H1 (cell line): ENCODE results near the gene CTPS2. TPM values are rescaled to one million over a fixed set of nuclear protein-coding genes. Genes with fewer than 3 reads are reported as not detected.

Experiments used
- CTCF ChIA-PET: fragments of 300-600 bp; sonication (Branson Sonifier 250); formaldehyde crosslinking; loops from one replicate; lab custom pipeline; 2021; ENCODE audit not compliant: partially characterized antibody; lab: Charles Lee
- POLR2A ChIA-PET: fragments of 300-600 bp; sonication (Branson Sonifier 250); formaldehyde crosslinking; loops from one replicate; lab custom pipeline; 2021; ENCODE audit warnings: inconsistent platforms; ENCODE audit not compliant: partially characterized antibody; lab: Charles Lee
- DNase-seq, 2 experiments: peaks; one replicate each; pipeline versions ENCODE4 v3.0.0 to v3.0.0-alpha.2; 2010 to 2022; ENCODE audit warnings: low spot score in 2 of 2, low read depth in 1 of 2, mixed read lengths in 1 of 2
- FAIRE-seq: peaks from 2 replicates; lab custom pipeline; 2011; peaks lifted over from hg19 to GRCh38; lab: Jason Lieb, UNC
- H2AFZ ChIP-seq: 2 replicates; pipeline ENCODE4 v1.8.1; 2012; ENCODE audit warnings: low read length, inconsistent platforms
- H2AK5ac ChIP-seq: 2 replicates; pipeline ENCODE4 v1.6.1; 2013; ENCODE audit warnings: low read depth, low read length
- H2BK120ac ChIP-seq: replicated peaks from 2 replicates; pipeline ENCODE3; 2013; ENCODE audit warnings: low read depth, low read length, inconsistent platforms
- H2BK12ac ChIP-seq: 2 replicates; pipeline ENCODE4 v1.6.1; 2013; ENCODE audit warnings: low read depth, low read length
- H2BK15ac ChIP-seq: 2 replicates; pipeline ENCODE4 v1.6.1; 2013; ENCODE audit warnings: low read length
- H2BK20ac ChIP-seq: 2 replicates; pipeline ENCODE4 v1.6.1; 2013; ENCODE audit warnings: low read length
- H2BK5ac ChIP-seq: 2 replicates; pipeline ENCODE4 v1.6.1; 2013; ENCODE audit warnings: low read depth, low read length
- H3K14ac ChIP-seq: 2 replicates; pipeline ENCODE4 v1.6.1; 2013; ENCODE audit warnings: inconsistent platforms; ENCODE audit not compliant: insufficient read length
- H3K18ac ChIP-seq: 2 replicates; pipeline ENCODE4 v1.6.1; 2013; ENCODE audit warnings: low read length; ENCODE audit errors: extremely low read depth
- H3K23ac ChIP-seq: 2 replicates; pipeline ENCODE4 v1.6.1; 2013; ENCODE audit warnings: inconsistent platforms; ENCODE audit not compliant: insufficient read length
- H3K23me2 ChIP-seq: 2 replicates; pipeline ENCODE4 v1.6.1; 2013; ENCODE audit warnings: low read depth, low read length
- H3K27ac ChIP-seq: 2 replicates; pipeline ENCODE4 v1.6.1; 2011; ENCODE audit warnings: low read depth, low read length, inconsistent platforms
- H3K27me3 ChIP-seq, 4 experiments: replicated peaks in 1 of 4; 1 replicate in 1 of 4; 2 replicates in 3 of 4; pipeline versions ENCODE4 v1.6.1 to v1.8.1; 2011 to 2013; ENCODE audit warnings: low read length in 3 of 4, mild to moderate bottlenecking in 3 of 4, inconsistent platforms in 2 of 4, mixed read lengths in 2 of 4, moderate library complexity in 1 of 4; ENCODE audit not compliant: control insufficient read depth in 3 of 4, insufficient read depth in 3 of 4; ENCODE audit errors: extremely low read depth in 1 of 4
- H3K36me3 ChIP-seq, 4 experiments: 2 replicates each; pipeline versions ENCODE4 v1.6.1 to v1.8.1; 2011 to 2013; ENCODE audit warnings: mild to moderate bottlenecking in 4 of 4, low read length in 3 of 4, moderate library complexity in 2 of 4, control low read depth in 1 of 4, inconsistent platforms in 1 of 4; ENCODE audit not compliant: insufficient read depth in 4 of 4, control insufficient read depth in 2 of 4
- H3K4ac ChIP-seq: replicated peaks from 2 replicates; pipeline ENCODE3; 2013; ENCODE audit warnings: low read length, low read depth, mixed read lengths, inconsistent platforms; ENCODE audit not compliant: insufficient read length
- H3K4me1 ChIP-seq, 4 experiments: replicated peaks in 1 of 4; 1 replicate in 1 of 4; 2 replicates in 3 of 4; pipeline versions ENCODE4 v1.6.1 to v1.8.1; 2011 to 2013; ENCODE audit warnings: low read length in 3 of 4, inconsistent platforms in 2 of 4, mixed read lengths in 1 of 4; ENCODE audit not compliant: insufficient read depth in 4 of 4, control insufficient read depth in 3 of 4
- H3K4me2 ChIP-seq, 2 experiments: 2 replicates each; pipeline versions ENCODE4 v1.6.1 to v1.8.1; 2011 to 2013; ENCODE audit warnings: low read depth in 2 of 2, low read length in 2 of 2, control low read depth in 1 of 2, inconsistent platforms in 1 of 2, mild to moderate bottlenecking in 1 of 2; ENCODE audit not compliant: insufficient read depth in 1 of 2
- H3K4me3 ChIP-seq, 4 experiments: fragments of 200-600, 300-600 bp in 1 of 4; sonication (generic), shearing (Covaris generic), sonication (Bioruptor Twin) in 1 of 4; 2 replicates each; pipeline versions ENCODE4 v1.5.1 to v1.8.1; 2011 to 2016; ENCODE audit warnings: low read length in 4 of 4, low read depth in 3 of 4, control low read depth in 2 of 4, inconsistent platforms in 2 of 4, mild to moderate bottlenecking in 2 of 4, mixed read lengths in 1 of 4, moderate library complexity in 1 of 4; ENCODE audit not compliant: insufficient read depth in 2 of 4; ENCODE audit errors: extremely low read depth in 1 of 4
- H3K56ac ChIP-seq: replicated peaks from 2 replicates; pipeline ENCODE3; 2013; ENCODE audit warnings: low read depth, mild to moderate bottlenecking, mixed read lengths, low read length, inconsistent platforms; ENCODE audit not compliant: insufficient read length
- H3K79me1 ChIP-seq: 2 replicates; pipeline ENCODE4 v1.6.1; 2013; ENCODE audit warnings: low read depth, low read length, control low read depth
- H3K79me2 ChIP-seq, 2 experiments: 2 replicates each; pipeline versions ENCODE4 v1.6.1 to v1.8.1; 2012 to 2013; ENCODE audit warnings: low read length in 2 of 2, mild to moderate bottlenecking in 2 of 2, inconsistent platforms in 1 of 2; ENCODE audit not compliant: insufficient read depth in 2 of 2, control insufficient read depth in 1 of 2
- H3K9ac ChIP-seq, 4 experiments: replicated peaks in 1 of 4; 1 replicate in 1 of 4; 2 replicates in 3 of 4; pipeline versions ENCODE4 v1.6.1 to v1.8.1; 2011 to 2013; ENCODE audit warnings: low read depth in 3 of 4, low read length in 3 of 4, control low read depth in 2 of 4, mild to moderate bottlenecking in 2 of 4, moderate library complexity in 2 of 4, inconsistent platforms in 1 of 4; ENCODE audit errors: extremely low read depth in 1 of 4
- H3K9me3 ChIP-seq, 2 experiments: 2 replicates each; pipeline versions ENCODE4 v1.6.1 to v1.8.1; 2012 to 2013; ENCODE audit warnings: mild to moderate bottlenecking in 2 of 2, moderate library complexity in 2 of 2, control low read depth in 1 of 2, inconsistent platforms in 1 of 2, low read depth in 1 of 2, low read length in 1 of 2, mixed read lengths in 1 of 2; ENCODE audit not compliant: insufficient read depth in 2 of 2
- H4K20me1 ChIP-seq, 2 experiments: replicated peaks in 1 of 2; 2 replicates each; pipeline versions ENCODE3 to v1.8.1; 2011 to 2013; ENCODE audit warnings: inconsistent platforms in 2 of 2, low read length in 2 of 2, mild to moderate bottlenecking in 1 of 2; ENCODE audit not compliant: insufficient read depth in 2 of 2, control insufficient read depth in 1 of 2
- H4K5ac ChIP-seq: 2 replicates; pipeline ENCODE4 v1.6.1; 2013; ENCODE audit warnings: low read length, low read depth, mixed read lengths, inconsistent platforms; ENCODE audit not compliant: insufficient read length
- H4K8ac ChIP-seq: 2 replicates; pipeline ENCODE4 v1.8.0; 2013; ENCODE audit warnings: mild to moderate bottlenecking, moderate library complexity, low read length, inconsistent platforms; ENCODE audit not compliant: insufficient read depth; ENCODE audit errors: extremely low read depth
- H4K91ac ChIP-seq: replicated peaks from 2 replicates; pipeline ENCODE3; 2013; ENCODE audit warnings: low read length, mixed read lengths, inconsistent platforms; ENCODE audit not compliant: insufficient read length
- CBX8 ChIP-seq: fragments of 300-800, 300-1000 bp; sonication (generic); IDR thresholded peaks from 2 replicates; pipeline ENCODE4 v1.7.1; 2016; ENCODE audit warnings: low read depth, low read length, borderline replicate concordance
- CHD1 ChIP-seq: IDR thresholded peaks from 2 replicates; pipeline ENCODE4 v1.6.1; 2012; ENCODE audit warnings: low read depth, low read length, improper control_type of control experiment
- CREB1 ChIP-seq: IDR thresholded peaks from 2 replicates; pipeline ENCODE4 v1.6.1; 2012; ENCODE audit warnings: inconsistent platforms
- EZH2 ChIP-seq: fragments of 200-600 bp; sonication (generic); IDR thresholded peaks from 2 replicates; pipeline ENCODE4 v1.7.1; 2012; ENCODE audit warnings: low read depth, mild to moderate bottlenecking, moderate library complexity, low read length, inconsistent platforms; ENCODE audit not compliant: severe bottlenecking
- GTF2F1 ChIP-seq: IDR thresholded peaks from 2 replicates; pipeline ENCODE4 v1.6.1; 2012; ENCODE audit warnings: low read depth, low read length, improper control_type of control experiment, borderline replicate concordance
- KDM4A ChIP-seq: IDR thresholded peaks from one replicate; pipeline ENCODE4 v1.7.1; 2012; ENCODE audit warnings: low read depth, mild to moderate bottlenecking, moderate library complexity, low read length, inconsistent platforms; ENCODE audit not compliant: severe bottlenecking
- POLR2A ChIP-seq, 2 experiments: IDR thresholded peaks; 1 replicate in 1 of 2; 2 replicates in 1 of 2; pipeline ENCODE4 v1.6.1; 2011; ENCODE audit warnings: low read depth in 2 of 2, low read length in 2 of 2, mild to moderate bottlenecking in 2 of 2; ENCODE audit errors: control extremely low read depth in 1 of 2
- POLR2AphosphoS5 ChIP-seq: IDR thresholded peaks from 2 replicates; pipeline ENCODE4 v1.6.1; 2011; ENCODE audit warnings: low read depth, low read length
- RBBP5 ChIP-seq: IDR thresholded peaks from 2 replicates; pipeline ENCODE4 v1.7.1; 2012; ENCODE audit warnings: low read depth, mild to moderate bottlenecking, inconsistent platforms, low read length, moderate library complexity, borderline replicate concordance
- SAP30 ChIP-seq: fragments of 300-600 bp; sonication (generic); IDR thresholded peaks from 2 replicates; pipeline ENCODE4 v1.7.1; 2012; ENCODE audit warnings: low read length, moderate library complexity, mild to moderate bottlenecking, inconsistent platforms; ENCODE audit not compliant: insufficient read depth, insufficient replicate concordance
- WGBS, 2 experiments: shearing (Covaris generic) in 1 of 2; methylation state at CpG; one replicate each; pipeline versions ENCODE4 v1.1.6 to v1.1.7; 2013 to 2015; ENCODE audit warnings: low lambda C conversion rate in 2 of 2, mixed read lengths in 2 of 2, inconsistent platforms in 1 of 2, low coverage in 1 of 2, missing lambda C conversion rate in 1 of 2; ENCODE audit not compliant: insufficient replicate concordance in 2 of 2, insufficient coverage in 1 of 2, insufficient read length in 1 of 2; ENCODE audit errors: extremely low coverage in 1 of 2, missing lambda C conversion rate in 1 of 2; 5-methylcytosine and 5-hydroxymethylcytosine counted together
- polyA plus RNA-seq, 7 experiments: library from polyadenylated mRNA; depleted of rRNA in 3 of 7; stranded (reverse) in 5 of 7; unstranded in 2 of 7; fragments of >200 nt in 5 of 7; fragments of 200-250 nt in 2 of 7; gene quantifications; 1 replicate in 5 of 7; 2 replicates in 1 of 7; 4 replicates in 1 of 7; pipeline versions ENCODE4 v1.2.1 to v1.2.3, GENCODE V29; 2011 to 2013; ENCODE audit warnings: missing spikeins in 2 of 7, mixed read lengths in 2 of 7
- total RNA-seq: library from RNA; stranded (reverse); fragmentation: NEBNext Ultra II Directional; extraction: Animal tissue kit (Norgen Biotek cat#: 25700); gene quantifications from 2 replicates; pipeline ENCODE4 v1.2.1, GENCODE V29; 2021

The CTPS2 gene
- total and polyA plus RNA-seq, 2 of the 8 experiments (the other 6 are each of a cell fraction or from before 2014, with no cell fraction given), result 17.1 to 34.0 TPM

- Histone ChIP-seq H4K5ac (no peak overlapping the region), H3K14ac (no peak overlapping the region), H3K9me3 (no peaks in the 10 kb centered on the region), H4K8ac (no peak overlapping the region), H3K36me3 (peaks cover 0 to 24% (median 4%) of the 10 kb centered on the region in 4 experiments; a peak in 3 of 8 replicates), H3K18ac (no peak overlapping the region), H2BK20ac (no peak overlapping the region), H3K27ac (no peak overlapping the region), H2AK5ac (peak overlapping the region; percentile 86; the same call in 1 of the 2 replicates), H3K23me2 (no peaks in the 10 kb centered on the region), H3K79me1 (no peaks in the 10 kb centered on the region; the same call in 1 of the 2 replicates), H3K23ac (no peak overlapping the region), H3K4me3 (no peak overlapping the region), H3K79me2 (no peaks in the 10 kb centered on the region), H2BK12ac (peak overlapping the region; percentile 50; the same call in 1 of the 2 replicates), H4K91ac (no peak overlapping the region), H2AFZ (no peak overlapping the region), H4K20me1 (no peaks in the 10 kb centered on the region), H2BK15ac (0 out of 2 replicates have a peak overlapping the region, but pooled peaks have one; percentile 29), H3K4ac (no peak overlapping the region), H3K4me2 (no peak overlapping the region), H2BK120ac (no peak overlapping the region), H3K27me3 (no peaks in the 10 kb centered on the region), H2BK5ac (peak overlapping the region; percentile 35; the same call in 1 of the 2 replicates), H3K9ac (no peak overlapping the region), H3K56ac (no peak overlapping the region), H3K4me1 (no peaks in the 10 kb centered on the region)
- 91% methylated on average over 7 of the region's 7 CpGs; no CpG with 5 or more reads in 1 of the 2 experiments for WGBS, 2 experiments
- ChIA-PET CTCF (no interaction called here), POLR2A (no interaction called here)
- TF ChIP-seq CHD1 (no peak), EZH2 (no peak), POLR2A (IDR thresholded peaks at IDR 0.05; ENCODE audit: control extremely low read depth in 1 of 2, low read depth in 2 of 2, low read length in 2 of 2) (no peak), CREB1 (no peak), GTF2F1 (no peak), KDM4A (no peak), POLR2AphosphoS5 (no peak), SAP30 (no peak), RBBP5 (no peak), CBX8 (no peak)
- no peak for FAIRE-seq
- DNase-seq, result no peak
These were observed 120.2 kb downstream of the CTPS2 start for GRCh38 chrX:16592194-16592770.
